H9 (cell line): ENCODE results near the gene ZER1. TPM values are rescaled to one million over a fixed set of nuclear protein-coding genes. Genes with fewer than 3 reads are reported as not detected.

ENCODE experiments used
- DNase-seq: peaks from one replicate; pipeline ENCODE4 v3.0.0-alpha.2; 2017
- H2AFZ ChIP-seq: one replicate; pipeline ENCODE4 v1.6.1; 2013; ENCODE audit warnings: mild to moderate bottlenecking, low read length, control low read depth, moderate library complexity
- H2AK5ac ChIP-seq: 2 replicates; pipeline ENCODE4 v1.6.1; 2013; ENCODE audit warnings: low read length, control low read depth, mixed read lengths; ENCODE audit not compliant: insufficient read length
- H2BK120ac ChIP-seq: one replicate; pipeline ENCODE4 v1.6.1; 2013; ENCODE audit warnings: low read depth, mild to moderate bottlenecking, low read length, control low read depth, inconsistent platforms; ENCODE audit not compliant: poor library complexity, severe bottlenecking
- H2BK12ac ChIP-seq: 2 replicates; pipeline ENCODE4 v1.6.1; 2013; ENCODE audit warnings: low read length, control low read depth, mixed read lengths, low read depth; ENCODE audit not compliant: insufficient read length
- H2BK15ac ChIP-seq: 2 replicates; pipeline ENCODE4 v1.6.1; 2013; ENCODE audit warnings: low read depth, low read length, control low read depth
- H2BK20ac ChIP-seq: one replicate; pipeline ENCODE4 v1.6.1; 2013; ENCODE audit warnings: low read depth, mild to moderate bottlenecking, low read length, control low read depth, inconsistent platforms; ENCODE audit not compliant: poor library complexity, severe bottlenecking
- H2BK5ac ChIP-seq: 2 replicates; pipeline ENCODE4 v1.6.1; 2013; ENCODE audit warnings: low read length, control low read depth, mixed read lengths; ENCODE audit not compliant: insufficient read length
- H3K14ac ChIP-seq: 2 replicates; pipeline ENCODE4 v1.6.1; 2013; ENCODE audit warnings: low read length, control low read depth; ENCODE audit not compliant: insufficient read depth
- H3K18ac ChIP-seq: 2 replicates; pipeline ENCODE4 v1.6.1; 2013; ENCODE audit warnings: low read depth, mild to moderate bottlenecking, mixed read lengths, low read length, control low read depth; ENCODE audit not compliant: insufficient read length
- H3K23ac ChIP-seq: 2 replicates; pipeline ENCODE4 v1.6.1; 2013; ENCODE audit warnings: low read length, control low read depth, mixed read lengths, low read depth; ENCODE audit not compliant: insufficient read length
- H3K23me2 ChIP-seq: 2 replicates; pipeline ENCODE4 v1.6.1; 2013; ENCODE audit warnings: low read depth, mild to moderate bottlenecking, mixed read lengths, low read length, control low read depth; ENCODE audit not compliant: insufficient read length, poor library complexity, severe bottlenecking
- H3K27ac ChIP-seq: 2 replicates; pipeline ENCODE4 v1.5.1; 2013; ENCODE audit warnings: low read length, control low read depth, mixed read lengths, low read depth; ENCODE audit not compliant: insufficient read length
- H3K27me3 ChIP-seq: 2 replicates; pipeline ENCODE4 v1.6.1; 2013; ENCODE audit warnings: low read length, control low read depth, inconsistent platforms; ENCODE audit not compliant: insufficient read depth
- H3K4ac ChIP-seq: 2 replicates; pipeline ENCODE4 v1.6.1; 2013; ENCODE audit warnings: low read depth, mild to moderate bottlenecking, control low read depth, inconsistent platforms, low read length, moderate library complexity
- H3K4me1 ChIP-seq: 2 replicates; pipeline ENCODE4 v1.6.1; 2013; ENCODE audit warnings: low read length, control low read depth, inconsistent platforms; ENCODE audit not compliant: insufficient read depth
- H3K4me2 ChIP-seq: 2 replicates; pipeline ENCODE4 v1.6.1; 2013; ENCODE audit warnings: low read length, control low read depth, mixed read lengths; ENCODE audit not compliant: insufficient read length, insufficient read depth
- H3K56ac ChIP-seq: 2 replicates; pipeline ENCODE4 v1.6.1; 2013; ENCODE audit warnings: low read depth, mild to moderate bottlenecking, mixed read lengths, low read length, control low read depth; ENCODE audit not compliant: insufficient read length
- H3K79me1 ChIP-seq: 2 replicates; pipeline ENCODE4 v1.6.1; 2013; ENCODE audit warnings: low read depth, mild to moderate bottlenecking, moderate library complexity, low read length, control low read depth, inconsistent platforms; ENCODE audit not compliant: insufficient read depth, poor library complexity, severe bottlenecking
- H3K79me2 ChIP-seq: 2 replicates; pipeline ENCODE4 v1.6.1; 2013; ENCODE audit warnings: low read length, control low read depth, inconsistent platforms; ENCODE audit not compliant: insufficient read depth
- H3K9ac ChIP-seq: 2 replicates; pipeline ENCODE4 v1.6.1; 2013; ENCODE audit warnings: low read length, control low read depth, mixed read lengths; ENCODE audit not compliant: insufficient read length; ENCODE audit errors: extremely low read depth
- H3K9me3 ChIP-seq: one replicate; pipeline ENCODE4 v1.6.1; 2013; ENCODE audit warnings: low read depth, low read length, inconsistent platforms; ENCODE audit not compliant: control insufficient read depth
- H3T11ph ChIP-seq: one replicate; pipeline ENCODE4 v1.6.1; 2013; ENCODE audit warnings: mild to moderate bottlenecking, low read length, control low read depth, inconsistent platforms
- H4K20me1 ChIP-seq: one replicate; pipeline ENCODE4 v1.6.1; 2013; ENCODE audit not compliant: control insufficient read depth, insufficient read length, insufficient read depth
- H4K5ac ChIP-seq: 2 replicates; pipeline ENCODE4 v1.6.1; 2013; ENCODE audit warnings: low read depth, mild to moderate bottlenecking, mixed read lengths, low read length, control low read depth; ENCODE audit not compliant: insufficient read length
- H4K8ac ChIP-seq: replicated peaks from 2 replicates; pipeline ENCODE4 v1.6.1; 2013; ENCODE audit warnings: low read length, control low read depth, mixed read lengths, low read depth; ENCODE audit not compliant: insufficient read length
- H4K91ac ChIP-seq: 2 replicates; pipeline ENCODE4 v1.6.1; 2013; ENCODE audit warnings: low read depth, mild to moderate bottlenecking, moderate library complexity, mixed read lengths, low read length, control low read depth; ENCODE audit not compliant: insufficient read length
- H3K27ac Mint-ChIP-seq, 3 experiments: 2 replicates in 2 of 3; 3 replicates in 1 of 3; pipeline ENCODE4 v1.8.0; 2020 to 2021; ENCODE audit warnings: mixed read lengths in 3 of 3, mild to moderate bottlenecking in 1 of 3, moderate library complexity in 1 of 3
- H3K27me3 Mint-ChIP-seq: 2 replicates; pipeline ENCODE4 v1.8.0; 2021; ENCODE audit warnings: low read depth, mild to moderate bottlenecking, moderate library complexity, mixed read lengths
- H3K36me3 Mint-ChIP-seq, 3 experiments: 2 replicates in 2 of 3; 3 replicates in 1 of 3; pipeline ENCODE4 v1.8.0; 2020 to 2021; ENCODE audit warnings: low read depth in 3 of 3, mixed read lengths in 3 of 3; ENCODE audit not compliant: insufficient read depth in 1 of 3
- H3K4me1 Mint-ChIP-seq, 2 experiments: 2 replicates each; pipeline ENCODE4 v1.8.0; 2020; ENCODE audit warnings: mixed read lengths in 2 of 2
- H3K4me3 Mint-ChIP-seq, 2 experiments: 2 replicates in 1 of 2; 3 replicates in 1 of 2; pipeline ENCODE4 v1.8.0; 2020 to 2021; ENCODE audit warnings: mild to moderate bottlenecking in 2 of 2, mixed read lengths in 2 of 2, moderate library complexity in 1 of 2
- H3K9me3 Mint-ChIP-seq, 2 experiments: 2 replicates in 1 of 2; 3 replicates in 1 of 2; pipeline ENCODE4 v1.8.0; 2020; ENCODE audit warnings: mild to moderate bottlenecking in 2 of 2, mixed read lengths in 2 of 2, moderate library complexity in 1 of 2
- CTCF ChIP-seq: fragments of 200-600 bp; sonication (generic); conservative IDR thresholded peaks from 3 replicates; pipeline ENCODE4 v1.8.0; 2021; ENCODE audit warnings: antibody characterized with exemption, mild to moderate bottlenecking
- WGBS: extraction: QIAGEN DNeasy Blood & Tissue Kit; methylation state at CpG from one replicate; pipeline ENCODE4 v1.1.7; 2013; ENCODE audit warnings: missing lambda C conversion rate, low lambda C conversion rate, mixed read lengths; ENCODE audit not compliant: insufficient read length; ENCODE audit errors: extremely low coverage; 5-methylcytosine and 5-hydroxymethylcytosine counted together
- total RNA-seq: library from RNA; stranded (reverse); gene quantifications from 2 replicates; pipeline ENCODE4 v1.2.1, GENCODE V29; 2021

ZER1 gene
- total RNA-seq, 1 experiment from 2014 or later = 24.2 TPM

GRCh38 chr9:128788445-128788844 is 16.7 kb upstream of the ZER1 start:
- Mint-ChIP-seq H3K27ac (no peak overlapping the region), H3K9me3 (peaks cover 0 to 1% of the 10 kb centered on the region in 2 experiments; a peak in 2 of 5 replicates), H3K4me3 (peak overlapping the region; percentile 87 to 96), H3K36me3 (peaks cover 2 to 21% (median 21%) of the 10 kb centered on the region in 3 experiments; a peak in 6 of 7 replicates), H3K27me3 (no peaks in the 10 kb centered on the region; the same call in 1 of the 2 replicates), H3K4me1 (peaks cover 5 to 6% of the 10 kb centered on the region in 2 experiments; a peak in 3 of 4 replicates)
- no peak overlapping the region for H3K9ac ChIP-seq
- DNase-seq = no peak
- no peak overlapping the region for H3K23ac ChIP-seq
- no peaks in the 10 kb centered on the region for H4K20me1 ChIP-seq
- H2BK12ac ChIP-seq = no peak overlapping the region
- no peak overlapping the region for H2AFZ ChIP-seq
- no peak overlapping the region for H2BK120ac ChIP-seq
- no peak overlapping the region for H4K91ac ChIP-seq
- H3K18ac ChIP-seq = no peak overlapping the region
- no peak overlapping the region for H3T11ph ChIP-seq
- H2AK5ac ChIP-seq = no peak overlapping the region
- H2BK5ac ChIP-seq = no peak overlapping the region
- H4K5ac ChIP-seq = no peak overlapping the region
- H3K14ac ChIP-seq = no peak overlapping the region
- no peak overlapping the region for H3K56ac ChIP-seq
- no peak overlapping the region for H3K4me2 ChIP-seq
- H3K27ac ChIP-seq = no peak overlapping the region
- no peaks in the 10 kb centered on the region for H3K79me2 ChIP-seq
- no peaks in the 10 kb centered on the region for H3K4me1 ChIP-seq
- H4K8ac ChIP-seq = no peak overlapping the region
- TF ChIP-seq CTCF = no peak
- H2BK20ac ChIP-seq = no peak overlapping the region
- no CpG with 5 or more reads among the region's 1 CpG for WGBS
- no peak overlapping the region for H3K4ac ChIP-seq
- no peak overlapping the region for H2BK15ac ChIP-seq
- H3K23me2 ChIP-seq = peaks cover 5% of the 10 kb centered on the region
- no peaks in the 10 kb centered on the region for H3K9me3 ChIP-seq
- H3K27me3 ChIP-seq = no peaks in the 10 kb centered on the region
- H3K79me1 ChIP-seq = peaks cover 4% of the 10 kb centered on the region
